Loucy (cell line): ENCODE data around the gene RHCG.

ENCODE experiments used
- EZH2phosphoT487 ChIP-seq: fragments of 200-600 bp; IDR thresholded peaks from 2 replicates; pipeline ENCODE4 v1.6.1; 2018; ENCODE audit warnings: antibody characterized with exemption, mild to moderate bottlenecking, moderate library complexity, borderline replicate concordance
- TF ChIP-seq, protein P1 (sequence below): fragments of 200-600 bp; sonication (generic); conservative IDR thresholded peaks from 2 replicates; pipeline ENCODE4 v1.5.1; 2014; ENCODE audit warnings: mild to moderate bottlenecking, antibody characterized with exemption, low read length

DNA sequence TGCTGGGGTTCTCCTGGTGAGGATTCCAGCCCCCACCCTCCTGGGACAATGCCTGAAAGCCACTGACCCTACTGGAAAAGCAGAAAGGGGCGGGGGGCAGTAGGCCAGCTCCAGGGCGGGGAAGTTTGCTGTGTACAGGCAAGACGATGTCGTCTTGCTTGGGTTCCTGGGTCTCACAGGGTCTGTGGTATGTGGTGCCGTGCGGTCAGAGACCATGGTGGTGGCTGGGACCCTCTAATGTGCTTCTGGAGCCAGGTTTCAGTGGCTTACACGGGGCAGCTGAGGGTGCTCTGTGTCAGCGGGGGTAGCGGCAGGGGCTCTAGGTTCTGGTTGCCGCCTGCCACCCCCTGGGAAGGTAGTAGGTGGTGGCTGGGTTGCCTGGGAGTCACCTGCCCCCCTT is 54.2 kb downstream of the RHCG start:
- TF ChIP-seq, protein P1, sequence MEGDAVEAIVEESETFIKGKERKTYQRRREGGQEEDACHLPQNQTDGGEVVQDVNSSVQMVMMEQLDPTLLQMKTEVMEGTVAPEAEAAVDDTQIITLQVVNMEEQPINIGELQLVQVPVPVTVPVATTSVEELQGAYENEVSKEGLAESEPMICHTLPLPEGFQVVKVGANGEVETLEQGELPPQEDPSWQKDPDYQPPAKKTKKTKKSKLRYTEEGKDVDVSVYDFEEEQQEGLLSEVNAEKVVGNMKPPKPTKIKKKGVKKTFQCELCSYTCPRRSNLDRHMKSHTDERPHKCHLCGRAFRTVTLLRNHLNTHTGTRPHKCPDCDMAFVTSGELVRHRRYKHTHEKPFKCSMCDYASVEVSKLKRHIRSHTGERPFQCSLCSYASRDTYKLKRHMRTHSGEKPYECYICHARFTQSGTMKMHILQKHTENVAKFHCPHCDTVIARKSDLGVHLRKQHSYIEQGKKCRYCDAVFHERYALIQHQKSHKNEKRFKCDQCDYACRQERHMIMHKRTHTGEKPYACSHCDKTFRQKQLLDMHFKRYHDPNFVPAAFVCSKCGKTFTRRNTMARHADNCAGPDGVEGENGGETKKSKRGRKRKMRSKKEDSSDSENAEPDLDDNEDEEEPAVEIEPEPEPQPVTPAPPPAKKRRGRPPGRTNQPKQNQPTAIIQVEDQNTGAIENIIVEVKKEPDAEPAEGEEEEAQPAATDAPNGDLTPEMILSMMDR, result no peak
- no peak for TF ChIP-seq EZH2phosphoT487
